NCI-H1417 (cell line): ENCODE measurements around the gene RAB40C.

Experiments used
- DNase-seq, 3 experiments: peaks; one replicate each; lab custom pipeline; 2025; lab: John Stamatoyannopoulos, UW

The RAB40C gene

GRCh38 chr16:616733-617586 lies 27.1 kb downstream of the RAB40C start:
- DNase-seq = no peak

- DNase-seq = no peak
These were observed 28.0 kb downstream of the RAB40C start for GRCh38 chr16:617855-618254.

GRCh38 chr16:619476-620100 lies 29.7 kb downstream of the RAB40C start:
- DNase-seq = no peak

GRCh38 chr16:620700-621525 lies 31.0 kb downstream of the RAB40C start:
- DNase-seq = peak in 1 of 3 experiments; percentile 9

- DNase-seq = peak in 2 of 3 experiments; percentile 9 to 14
These were observed 31.8 kb downstream of the RAB40C start for GRCh38 chr16:621526-622105.

- no peak for DNase-seq
These were observed 33.0 kb downstream of the RAB40C start for GRCh38 chr16:622920-623280.

- no peak for DNase-seq
These were observed 34.7 kb downstream of the RAB40C start for GRCh38 chr16:624526-625070.

GRCh38 chr16:625117-625976 lies 35.5 kb downstream of the RAB40C start:
- DNase-seq = no peak

- DNase-seq = no peak
These were observed 36.3 kb downstream of the RAB40C start for GRCh38 chr16:625977-626765.

- DNase-seq = no peak
These were observed 37.1 kb downstream of the RAB40C start for GRCh38 chr16:626787-627453.

- DNase-seq = peak in 2 of 3 experiments; percentile 72 to 89
These were observed 37.8 kb downstream of the RAB40C start for GRCh38 chr16:627454-628239.

- DNase-seq = no peak
These were observed 38.6 kb downstream of the RAB40C start for GRCh38 chr16:628321-629061.

GRCh38 chr16:629185-629832 lies 39.4 kb downstream of the RAB40C start:
- DNase-seq = no peak

GRCh38 chr16:629833-630248 lies 40.0 kb downstream of the RAB40C start:
- DNase-seq = no peak

GRCh38 chr16:630249-630814 lies 40.5 kb downstream of the RAB40C start:
- no peak for DNase-seq

- peak in 1 of 3 experiments; percentile 10 for DNase-seq
These were observed 41.0 kb downstream of the RAB40C start, which contains the start of gene WFIKKN1 for GRCh38 chr16:630815-631405. TSS of gene WFIKKN1 (plus strand) at chr16:630985. CDS start at chr16:631254, 269 bp downstream.
